22Rv1 (cell line): Measurements from ENCODE around the gene PMF1.

Source experiments
- ZFX ChIP-seq: fragments of 450-650 bp; IDR thresholded peaks from 2 replicates; pipeline ENCODE4 v1.6.1; 2017; ENCODE audit warnings: antibody characterized with exemption, borderline replicate concordance
- TF ChIP-seq, protein P1 (sequence below): fragments of 450-650 bp; IDR thresholded peaks from 2 replicates; pipeline ENCODE4 v1.5.1; 2017; ENCODE audit warnings: mild to moderate bottlenecking

DNA sequence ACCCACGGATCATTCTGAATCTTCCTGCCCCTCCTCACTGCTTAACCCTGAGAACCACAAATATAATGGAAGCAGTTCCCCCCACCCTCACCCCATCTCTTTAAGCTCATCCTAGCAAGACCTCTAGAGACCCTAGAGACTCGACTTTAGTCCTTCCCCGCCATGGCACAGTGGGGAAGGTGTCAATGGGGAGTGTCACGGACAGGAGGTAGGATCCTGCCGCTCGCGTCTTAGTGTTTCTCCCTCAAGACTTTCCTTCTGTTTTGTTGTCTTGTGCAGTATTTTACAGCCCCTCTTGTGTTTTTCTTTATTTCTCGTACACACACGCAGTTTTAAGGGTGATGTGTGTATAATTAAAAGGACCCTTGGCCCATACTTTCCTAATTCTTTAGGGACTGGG is 677 bp upstream of the PMF1 start:
- TF ChIP-seq ZFX: no peak
- TF ChIP-seq, protein P1, sequence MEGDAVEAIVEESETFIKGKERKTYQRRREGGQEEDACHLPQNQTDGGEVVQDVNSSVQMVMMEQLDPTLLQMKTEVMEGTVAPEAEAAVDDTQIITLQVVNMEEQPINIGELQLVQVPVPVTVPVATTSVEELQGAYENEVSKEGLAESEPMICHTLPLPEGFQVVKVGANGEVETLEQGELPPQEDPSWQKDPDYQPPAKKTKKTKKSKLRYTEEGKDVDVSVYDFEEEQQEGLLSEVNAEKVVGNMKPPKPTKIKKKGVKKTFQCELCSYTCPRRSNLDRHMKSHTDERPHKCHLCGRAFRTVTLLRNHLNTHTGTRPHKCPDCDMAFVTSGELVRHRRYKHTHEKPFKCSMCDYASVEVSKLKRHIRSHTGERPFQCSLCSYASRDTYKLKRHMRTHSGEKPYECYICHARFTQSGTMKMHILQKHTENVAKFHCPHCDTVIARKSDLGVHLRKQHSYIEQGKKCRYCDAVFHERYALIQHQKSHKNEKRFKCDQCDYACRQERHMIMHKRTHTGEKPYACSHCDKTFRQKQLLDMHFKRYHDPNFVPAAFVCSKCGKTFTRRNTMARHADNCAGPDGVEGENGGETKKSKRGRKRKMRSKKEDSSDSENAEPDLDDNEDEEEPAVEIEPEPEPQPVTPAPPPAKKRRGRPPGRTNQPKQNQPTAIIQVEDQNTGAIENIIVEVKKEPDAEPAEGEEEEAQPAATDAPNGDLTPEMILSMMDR: no peak
